COLO668 (cell line): ENCODE results near the gene BANK1.

Experiments used
- DNase-seq: peaks from one replicate; lab custom pipeline; 2025; ENCODE audit not compliant: unreplicated experiment; lab: John Stamatoyannopoulos, UW

Gene BANK1

DNA sequence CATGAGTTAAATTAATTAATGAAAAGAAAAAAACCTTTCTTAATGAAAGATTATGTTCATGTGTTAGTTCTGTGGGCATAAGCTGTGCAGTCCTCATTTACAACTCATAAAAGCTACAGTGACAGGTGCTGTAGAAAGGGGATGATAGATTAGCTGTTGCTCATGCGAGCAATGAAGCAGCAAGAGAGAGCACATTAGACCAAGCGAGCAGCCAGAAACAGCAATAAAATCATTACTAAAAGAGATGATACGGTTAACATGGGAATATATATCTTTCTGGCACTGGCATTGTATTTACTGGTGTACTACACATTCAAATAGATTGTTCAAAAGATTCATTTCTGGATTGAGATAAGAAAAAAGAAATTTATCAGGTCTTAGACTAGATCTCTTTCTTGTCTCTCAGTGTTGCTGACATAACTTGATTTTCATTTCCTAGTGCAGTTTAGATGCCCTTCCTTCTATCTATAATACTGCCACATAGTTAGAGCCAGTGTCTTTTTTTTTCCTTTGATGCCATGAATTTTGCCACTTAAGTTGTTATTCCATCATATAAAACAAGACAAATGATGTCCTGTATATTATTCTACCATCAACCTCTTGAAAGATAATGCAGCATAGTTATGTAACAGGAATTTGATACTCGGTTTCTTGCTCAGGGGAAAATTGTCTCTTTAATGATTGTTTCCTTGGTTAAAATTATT lies 164.6 kb downstream of the BANK1 start:
- DNase-seq = no peak

DNA sequence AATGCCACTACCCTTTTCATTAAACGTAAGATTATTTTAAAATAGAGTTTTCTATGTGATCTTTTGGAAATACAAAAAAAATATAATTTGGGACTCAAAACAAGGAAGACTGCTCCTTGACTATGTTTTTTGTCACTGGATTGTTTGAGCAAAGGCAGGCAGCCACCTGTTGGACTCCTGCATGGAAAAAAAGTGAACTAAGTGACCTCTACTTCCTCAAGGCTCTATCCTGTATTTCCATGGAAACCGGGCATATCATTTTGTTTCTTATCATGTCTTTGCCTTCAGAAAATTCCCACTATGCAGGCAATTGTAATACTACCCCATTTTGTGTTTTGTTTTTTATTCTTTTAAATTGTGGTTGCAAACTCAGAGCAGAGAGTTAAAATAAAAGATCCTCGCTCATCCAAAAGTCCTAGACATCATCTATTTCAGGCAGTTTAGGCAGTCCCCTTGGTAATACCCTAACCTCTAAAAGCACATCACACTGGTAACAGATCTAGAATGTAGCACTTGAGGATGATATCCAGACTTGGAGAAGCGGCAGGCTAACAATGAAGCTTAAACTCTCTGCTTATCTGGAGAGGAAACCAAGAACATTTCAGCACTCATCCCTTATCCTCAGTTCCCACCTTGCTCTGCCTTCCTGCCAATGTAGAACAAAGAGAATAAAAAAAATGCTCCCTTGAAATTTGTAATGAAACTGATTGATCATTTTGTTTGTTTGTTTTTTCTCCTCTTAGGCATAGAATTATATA lies 165.7 kb downstream of the BANK1 start:
- DNase-seq = no peak

DNA sequence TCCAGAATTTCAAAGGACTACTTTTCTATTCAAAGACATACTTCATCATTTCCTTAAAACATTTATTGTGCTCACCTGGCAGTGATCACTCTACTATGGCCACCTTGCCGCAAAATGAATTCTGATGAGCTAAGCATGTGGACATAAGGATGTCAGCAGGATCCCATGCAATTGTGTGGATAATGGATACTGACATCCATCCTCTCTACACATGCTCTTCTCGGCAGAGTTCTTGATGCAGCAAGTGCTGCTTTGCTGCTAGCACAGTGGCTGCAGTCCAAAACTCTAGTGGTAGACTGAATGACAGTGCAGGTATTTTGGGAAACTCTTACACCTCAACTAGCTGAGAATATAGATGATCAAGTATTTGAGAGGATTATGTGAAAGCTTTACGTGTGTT lies 168.0 kb downstream of the BANK1 start:
- no peak for DNase-seq

DNA sequence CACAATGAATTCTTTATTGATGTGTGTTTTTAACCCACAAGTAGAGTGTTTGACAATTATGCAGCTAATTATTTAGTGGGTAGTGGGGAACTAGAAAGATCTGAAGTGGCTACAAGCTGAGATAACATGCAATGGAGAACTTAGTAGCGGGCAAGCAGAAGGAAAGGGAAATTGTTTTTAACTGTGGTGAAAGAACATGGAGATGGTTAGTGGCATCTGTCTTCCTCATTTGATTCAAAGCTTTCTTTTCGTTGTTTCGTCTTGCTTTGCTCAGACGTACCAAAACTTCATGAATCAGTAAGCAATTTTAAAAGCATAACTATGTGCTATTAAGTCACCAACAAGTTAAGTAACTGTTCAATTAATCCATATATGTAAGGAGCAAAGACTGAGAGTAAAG lies 169.9 kb downstream of the BANK1 start:
- DNase-seq = no peak

- no peak for DNase-seq
Measured at GRCh38 chr4:101961144-101961543, 170.6 kb downstream of the BANK1 start.

DNA sequence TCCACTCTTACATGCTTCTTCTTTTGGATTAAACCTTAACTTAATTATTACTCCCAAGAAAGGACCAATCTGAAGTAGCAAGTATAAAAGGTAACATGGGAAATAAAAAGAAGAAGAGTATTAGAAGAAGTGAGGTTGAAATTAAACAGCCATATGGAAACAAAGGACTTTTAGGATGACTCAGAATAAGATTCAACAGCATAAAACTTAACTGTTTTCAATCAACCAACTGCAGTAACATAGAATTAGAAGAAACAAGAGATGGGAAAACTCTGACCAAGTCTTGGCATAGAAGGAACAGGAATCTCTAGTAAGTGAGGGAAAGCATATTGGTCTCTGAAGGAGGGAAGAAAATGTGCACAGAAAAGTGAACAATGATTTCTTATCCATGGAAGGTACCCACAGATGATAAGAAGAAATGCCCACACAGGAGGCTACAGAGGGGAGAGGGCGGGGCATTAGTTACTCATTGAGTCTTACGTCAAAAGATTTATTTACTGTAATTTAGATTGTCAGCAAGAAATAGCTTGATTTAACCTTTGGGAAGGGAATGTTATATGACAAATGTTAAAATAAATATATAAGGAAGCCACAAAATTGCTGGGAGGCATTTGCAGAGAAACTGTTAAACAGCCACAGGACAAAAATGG lies 177.3 kb downstream of the BANK1 start:
- DNase-seq = no peak

GRCh38 chr4:101968364-101968763 lies 177.8 kb downstream of the BANK1 start:
- no peak for DNase-seq

DNA sequence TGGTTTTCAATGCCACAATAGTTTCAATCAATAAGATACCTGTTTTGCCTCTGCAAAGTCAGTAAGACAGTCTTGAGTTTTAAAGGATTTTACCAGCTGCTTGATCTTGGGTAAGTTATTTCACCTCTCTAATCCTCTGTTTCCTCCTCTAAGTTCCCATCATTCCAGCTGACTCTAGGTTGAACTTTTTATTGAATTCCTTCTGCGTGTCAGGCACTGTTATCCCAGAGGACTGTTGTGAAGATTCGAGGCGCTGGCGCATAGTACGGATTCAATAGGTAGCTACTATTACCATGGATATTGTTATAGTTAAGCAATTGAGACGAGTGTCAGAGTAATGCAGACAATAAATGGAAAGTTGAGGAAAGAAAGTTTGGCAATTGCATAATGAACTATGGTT lies 179.4 kb downstream of the BANK1 start:
- no peak for DNase-seq

GRCh38 chr4:101970547-101971155 lies 180.1 kb downstream of the BANK1 start:
- DNase-seq = no peak

DNA sequence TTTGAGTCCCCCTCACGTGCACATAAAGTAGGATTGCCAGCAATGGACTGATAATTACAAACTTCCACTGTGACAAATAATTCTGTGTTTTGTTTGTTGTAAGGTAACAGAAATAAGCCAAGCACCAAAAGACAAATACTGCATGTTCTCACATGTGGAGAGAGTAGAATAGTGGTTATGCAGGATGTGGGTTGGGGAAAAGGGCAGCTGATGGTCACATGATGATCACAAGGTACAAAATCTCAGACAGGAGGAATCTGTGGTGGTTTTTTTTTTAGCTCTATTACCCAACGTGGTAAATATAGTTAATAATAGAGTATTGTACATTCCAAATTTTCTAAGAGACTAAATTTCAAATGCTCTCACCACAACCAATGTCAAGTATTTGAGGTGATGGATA lies 182.3 kb downstream of the BANK1 start:
- no peak for DNase-seq

- no peak for DNase-seq
Measured at GRCh38 chr4:101973361-101973760, 182.8 kb downstream of the BANK1 start.

DNA sequence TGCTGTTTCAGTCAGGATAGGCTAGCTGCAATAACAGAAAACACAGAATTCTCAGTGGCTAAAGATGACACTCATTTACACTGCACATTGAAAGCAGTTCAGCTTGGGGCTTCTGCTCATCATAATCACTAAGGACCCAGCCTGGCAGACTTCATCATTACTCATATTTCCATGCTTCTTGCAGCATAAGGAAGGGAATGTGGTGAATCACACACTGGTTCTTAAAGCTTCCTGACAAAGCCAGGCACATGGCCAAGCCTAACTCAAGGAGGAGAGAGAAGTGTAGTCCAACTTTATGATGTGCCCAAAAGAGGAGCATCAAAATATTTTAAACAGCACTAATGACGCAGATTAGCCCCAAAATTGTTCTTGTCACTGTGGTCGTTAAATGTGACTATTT lies 186.5 kb downstream of the BANK1 start:
- no peak for DNase-seq

GRCh38 chr4:101981756-101982155 lies 191.2 kb downstream of the BANK1 start:
- no peak for DNase-seq

GRCh38 chr4:101983835-101984234 lies 193.3 kb downstream of the BANK1 start:
- no peak for DNase-seq

DNA sequence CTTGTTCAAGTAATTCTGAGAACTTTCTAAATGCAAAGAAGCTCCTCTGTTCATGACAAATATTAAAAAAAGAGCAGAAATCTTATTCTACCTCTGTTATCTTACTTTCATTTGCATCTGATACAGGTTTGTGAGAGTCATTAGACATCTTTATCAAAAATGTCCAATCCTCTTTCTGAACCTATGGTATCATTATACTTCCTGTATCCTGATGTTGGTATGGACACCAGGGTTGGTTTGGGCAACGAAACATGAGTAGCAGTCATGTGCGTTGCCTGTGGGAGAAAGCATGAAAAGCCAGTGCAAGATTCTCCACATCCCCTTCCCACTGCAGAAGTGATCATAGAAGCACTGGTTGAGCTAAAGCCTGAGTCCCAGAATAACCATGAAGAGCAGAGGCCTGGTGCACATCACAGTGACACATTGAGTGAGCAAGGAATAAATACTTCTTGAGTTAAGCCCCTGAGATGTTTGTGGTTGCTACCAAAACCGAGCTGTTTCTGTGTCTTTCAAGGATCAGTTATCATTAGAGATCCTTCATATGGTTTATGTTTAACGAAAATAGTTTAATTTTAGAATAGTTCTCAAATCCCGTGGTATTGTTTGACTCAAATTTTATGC lies 197.2 kb downstream of the BANK1 start:
- no peak for DNase-seq

DNA sequence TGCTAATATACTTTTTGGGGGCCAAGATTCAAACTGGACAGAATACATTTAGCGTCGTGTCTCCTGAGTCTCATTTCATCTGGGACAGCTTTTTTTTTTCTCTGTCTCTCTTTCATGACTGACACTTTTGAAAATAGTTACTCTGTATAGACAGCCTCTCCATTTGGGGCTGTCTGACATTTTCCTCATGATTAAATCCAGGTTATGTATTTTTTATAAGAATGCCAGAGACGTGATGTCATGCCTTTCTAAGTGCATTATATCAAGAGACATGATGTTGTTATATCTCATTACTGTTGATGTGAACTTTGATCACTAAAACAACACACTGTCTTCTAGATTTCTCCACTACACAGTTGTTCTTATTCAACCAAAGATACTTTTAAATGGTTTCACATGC lies 199.0 kb downstream of the BANK1 start:
- DNase-seq = no peak

DNA sequence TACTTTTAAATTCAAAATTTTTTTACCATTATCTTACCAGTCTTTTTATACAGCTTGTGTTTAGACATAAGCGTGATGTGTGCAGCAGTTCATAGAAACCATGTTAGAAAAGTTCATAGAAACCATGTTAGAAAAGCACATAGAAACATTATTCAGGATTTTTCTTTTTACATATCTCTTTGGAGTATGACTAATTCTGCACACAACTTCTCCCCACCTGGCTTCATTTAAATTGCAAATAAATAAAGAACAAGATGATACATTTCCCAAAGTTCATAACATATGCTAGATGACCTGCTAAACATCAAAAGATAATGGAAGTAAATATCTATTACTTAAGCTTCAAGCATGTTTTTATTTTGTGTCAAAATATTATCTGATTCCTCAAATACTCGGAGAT lies 201.9 kb downstream of the BANK1 start:
- no peak for DNase-seq

DNA sequence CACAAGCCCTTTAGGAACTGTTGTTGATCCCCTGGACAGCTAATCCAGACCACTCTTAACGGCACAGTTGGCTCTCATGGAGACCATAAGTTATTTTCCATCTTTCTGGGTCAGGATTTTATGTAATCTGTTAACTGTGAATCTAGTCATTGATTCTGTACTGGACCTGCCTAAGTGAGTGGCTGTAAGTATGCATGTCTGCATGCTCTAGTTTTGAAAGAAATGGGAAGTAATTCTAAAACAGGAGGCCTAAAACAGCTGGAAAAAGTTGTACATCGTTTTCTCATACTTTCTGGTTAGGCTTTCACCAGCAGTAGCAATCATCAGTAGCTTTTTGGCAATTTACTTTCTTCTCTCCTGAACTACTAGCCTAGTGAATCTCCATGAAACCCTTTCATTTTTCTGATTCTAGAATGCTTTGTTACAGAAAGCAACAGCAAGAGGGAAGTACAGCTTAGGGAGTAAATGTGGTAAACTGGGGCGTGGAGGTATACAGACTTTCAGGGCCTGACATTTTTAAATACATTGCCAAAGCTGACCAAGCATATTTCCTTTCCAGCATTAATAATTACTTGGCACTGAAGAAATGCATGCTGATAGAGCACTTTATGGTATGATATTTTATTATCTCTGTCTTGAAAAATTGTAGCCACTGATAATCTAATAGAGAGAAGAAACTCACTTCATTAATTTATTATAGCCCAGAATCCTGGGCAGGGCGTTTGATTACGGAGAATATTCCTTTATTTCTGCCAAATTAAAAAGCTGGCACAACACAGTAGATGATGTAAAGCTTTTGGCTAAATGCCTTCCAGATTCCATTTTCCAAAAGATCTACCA lies 202.7 kb downstream of the BANK1 start:
- no peak for DNase-seq

- DNase-seq = no peak
Measured at GRCh38 chr4:101993842-101994775, 203.6 kb downstream of the BANK1 start.
